Measurements from ENCODE around the gene SMPDL3A.
A peak's percentile ranks its signal among the peaks of the same experiment; 100 is the strongest.

The SMPDL3A gene

DNA sequence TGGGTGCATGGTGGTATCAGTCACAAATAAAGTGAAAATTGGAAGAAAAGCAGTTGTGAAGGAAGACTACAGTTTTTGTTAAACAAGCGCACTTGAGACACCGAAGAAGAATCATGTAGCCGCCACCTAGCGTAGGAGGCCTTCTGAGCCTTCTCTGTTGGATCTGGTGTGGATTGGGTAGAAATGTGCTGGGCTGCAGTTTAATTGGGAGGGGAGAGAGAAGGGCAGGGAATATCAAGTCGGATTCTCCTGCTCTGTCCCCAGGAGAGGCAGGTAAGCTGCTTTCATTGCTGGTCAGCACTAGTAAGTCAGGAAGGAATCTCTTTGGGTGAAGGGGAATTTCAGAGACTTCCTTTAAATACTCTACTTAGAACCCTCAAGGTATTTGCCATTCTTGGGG is 10.8 kb upstream of the SMPDL3A start:
- peak in 1 of 3 experiments; percentile 65 for DNase-seq

- peak in 1 of 3 experiments; percentile 93 for DNase-seq
These were observed 9.9 kb upstream of the SMPDL3A start for GRCh38 chr6:122778985-122779661.

GRCh38 chr6:122779667-122780066 is 9.4 kb upstream of the SMPDL3A start, which contains the start of gene FABP7:
Gene FABP7, plus strand, starts transcription at chr6:122779716. Its CDS starts 79 bp downstream, at chr6:122779795.
- no peak for DNase-seq

GRCh38 chr6:122780114-122780513 is 8.9 kb upstream of the SMPDL3A start:
- peak in 2 of 3 experiments; percentile 21 to 41 for DNase-seq

- no peak for DNase-seq
These were observed 7.3 kb upstream of the SMPDL3A start for GRCh38 chr6:122781716-122782115.

DNA sequence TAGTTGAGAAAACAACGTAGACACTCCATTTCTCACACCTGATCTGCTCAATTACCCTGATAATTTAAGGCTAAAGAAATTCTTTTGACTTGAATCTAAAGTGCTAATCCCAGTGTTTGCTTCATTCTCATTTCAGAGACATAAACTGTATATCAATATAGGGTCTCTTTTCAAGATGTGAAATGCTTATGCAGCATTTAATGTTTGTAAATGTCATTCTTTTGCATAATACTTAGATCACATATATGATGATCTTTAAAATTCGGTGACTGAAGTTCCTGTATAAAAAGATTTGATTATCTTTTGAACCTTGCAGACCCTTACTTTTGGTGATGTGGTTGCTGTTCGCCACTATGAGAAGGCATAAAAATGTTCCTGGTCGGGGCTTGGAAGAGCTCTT is 5.7 kb upstream of the SMPDL3A start:
- DNase-seq = peak in 1 of 3 experiments; percentile 42

GRCh38 chr6:122785891-122786290 is 3.2 kb upstream of the SMPDL3A start:
- no peak for DNase-seq

DNA sequence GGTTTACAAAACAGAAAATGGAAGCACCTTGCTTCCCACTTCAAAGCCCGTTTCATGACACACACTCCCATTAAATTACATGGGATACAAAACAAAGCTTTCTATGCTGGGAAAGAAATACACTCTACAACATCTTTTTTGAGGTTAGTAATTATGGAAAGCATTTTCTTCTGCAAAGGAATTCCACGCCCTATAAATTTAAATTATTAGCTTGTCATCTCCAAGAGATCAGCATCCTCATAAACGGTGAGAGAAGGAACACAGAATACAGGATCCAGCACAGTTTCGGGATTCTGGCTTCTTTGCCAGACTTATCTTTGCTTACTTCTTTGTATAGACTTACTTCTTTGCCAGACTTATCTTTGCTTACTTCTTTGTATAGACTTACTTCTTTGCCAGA is 1.3 kb upstream of the SMPDL3A start:
- DNase-seq = no peak

DNA sequence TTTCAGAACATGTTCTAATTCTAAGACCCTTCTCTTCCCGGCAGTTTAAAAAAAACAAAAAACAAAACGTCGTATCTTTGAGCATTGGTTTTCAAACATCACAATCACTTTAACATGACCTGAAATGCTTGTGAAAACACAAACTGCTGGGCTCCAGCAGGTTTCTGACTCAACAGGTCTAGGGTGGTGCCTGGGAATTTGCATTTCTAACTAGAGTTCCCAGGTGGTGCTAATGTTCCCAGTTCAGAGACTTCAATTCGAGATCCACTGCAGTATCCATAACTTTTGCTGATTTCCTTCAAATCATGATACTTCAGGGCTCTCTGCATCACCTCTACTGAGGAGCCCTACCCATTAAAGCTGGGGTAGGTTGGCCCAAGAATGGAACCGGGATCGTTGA is 850 bp upstream of the SMPDL3A start:
- DNase-seq = no peak

- peak in 1 of 3 experiments; percentile 71 for DNase-seq
These were observed 336 bp upstream of the SMPDL3A start for GRCh38 chr6:122788663-122789181.

DNA sequence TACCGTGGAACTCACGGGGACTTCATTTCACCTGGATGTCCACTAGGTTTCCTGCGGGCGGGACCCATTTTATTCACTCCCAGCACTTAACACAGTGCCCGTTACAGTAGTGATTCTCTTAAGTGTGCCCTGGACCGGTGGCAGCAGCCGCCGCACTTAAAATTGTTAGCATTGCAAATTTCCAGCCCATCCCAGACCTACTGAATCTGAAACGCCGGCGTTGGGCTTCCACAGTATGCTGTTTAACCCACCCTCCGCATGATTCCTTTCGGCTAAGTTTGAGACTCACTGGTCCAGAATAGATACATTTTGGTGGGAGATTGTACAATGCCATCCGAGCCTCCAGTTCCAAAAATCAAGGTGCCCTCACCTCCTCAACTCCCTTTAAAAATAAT is 967 bp downstream of the SMPDL3A start:
- DNase-seq = peak in 1 of 3 experiments; percentile 76

GRCh38 chr6:122790423-122791309 is 1.6 kb downstream of the SMPDL3A start:
- peak; percentile 52 to 65 (median 52) for DNase-seq

DNA sequence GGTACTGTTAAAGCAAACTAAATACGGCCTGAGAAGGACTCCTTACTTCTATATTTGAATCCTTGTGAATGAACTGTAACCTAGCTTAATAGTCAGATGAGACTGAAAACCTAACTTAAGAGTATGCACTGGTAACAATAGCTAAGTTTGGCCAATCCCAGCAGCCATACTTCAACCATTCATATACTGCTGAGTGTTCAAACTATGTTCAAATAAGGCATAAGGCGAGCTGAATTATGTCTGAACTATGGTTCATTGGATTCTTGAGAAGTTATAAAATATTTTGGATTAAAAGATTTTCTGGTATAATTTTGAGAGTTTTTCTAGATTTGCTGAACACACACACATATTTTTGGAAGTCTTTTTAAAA is 2.2 kb downstream of the SMPDL3A start:
- no peak for DNase-seq

DNA sequence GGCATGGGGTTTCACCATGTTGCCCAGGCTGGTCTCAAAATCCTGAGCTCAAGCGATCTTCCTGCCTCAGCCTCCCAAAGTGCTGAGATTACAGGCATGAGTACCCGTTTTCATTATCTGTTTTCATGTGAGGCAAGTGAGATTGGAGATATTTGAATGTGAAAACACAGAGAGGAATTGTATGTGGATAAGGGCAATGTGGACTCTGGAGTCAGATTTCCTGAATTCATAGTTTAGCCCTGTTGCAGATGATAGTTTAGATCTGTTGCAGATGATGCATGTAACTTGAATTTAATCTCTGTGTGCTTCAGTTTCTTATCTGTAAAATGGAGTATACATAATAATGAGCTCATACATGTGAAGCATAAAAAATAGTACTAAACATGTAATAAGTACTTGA is 3.7 kb downstream of the SMPDL3A start:
- DNase-seq = no peak

GRCh38 chr6:122797537-122797936 is 8.5 kb downstream of the SMPDL3A start:
- no peak for DNase-seq

GRCh38 chr6:122798099-122798641 is 9.1 kb downstream of the SMPDL3A start:
- DNase-seq = peak; percentile 3 to 53 (median 10)

DNA sequence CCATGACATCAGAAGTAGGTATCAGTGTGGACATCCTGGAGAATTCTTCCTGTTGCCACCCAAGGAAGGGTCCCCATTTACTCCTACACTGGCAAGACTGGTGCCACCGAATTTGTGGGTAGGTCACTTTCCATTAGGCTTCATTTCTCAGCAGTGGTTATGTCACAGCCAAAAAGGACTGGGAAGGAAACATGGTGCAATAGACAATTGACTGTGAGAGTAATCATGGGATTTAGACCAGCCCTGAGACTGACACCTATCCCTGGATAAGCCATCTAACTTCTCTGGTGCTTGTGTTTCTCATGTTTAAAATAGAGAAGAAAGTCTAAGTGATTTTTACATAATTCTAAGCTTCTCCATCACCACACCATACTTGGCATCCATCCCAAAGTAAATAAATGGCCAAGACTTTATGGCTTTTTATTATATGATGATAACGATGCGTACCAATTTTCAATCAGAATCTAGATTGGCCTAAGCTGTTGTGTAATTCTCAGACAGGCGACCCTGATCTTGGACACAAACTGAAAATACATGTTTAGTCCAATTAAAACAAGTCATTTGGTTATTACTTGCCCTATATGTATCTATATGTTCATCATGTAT is 10.2 kb downstream of the SMPDL3A start:
- no peak for DNase-seq

DNA sequence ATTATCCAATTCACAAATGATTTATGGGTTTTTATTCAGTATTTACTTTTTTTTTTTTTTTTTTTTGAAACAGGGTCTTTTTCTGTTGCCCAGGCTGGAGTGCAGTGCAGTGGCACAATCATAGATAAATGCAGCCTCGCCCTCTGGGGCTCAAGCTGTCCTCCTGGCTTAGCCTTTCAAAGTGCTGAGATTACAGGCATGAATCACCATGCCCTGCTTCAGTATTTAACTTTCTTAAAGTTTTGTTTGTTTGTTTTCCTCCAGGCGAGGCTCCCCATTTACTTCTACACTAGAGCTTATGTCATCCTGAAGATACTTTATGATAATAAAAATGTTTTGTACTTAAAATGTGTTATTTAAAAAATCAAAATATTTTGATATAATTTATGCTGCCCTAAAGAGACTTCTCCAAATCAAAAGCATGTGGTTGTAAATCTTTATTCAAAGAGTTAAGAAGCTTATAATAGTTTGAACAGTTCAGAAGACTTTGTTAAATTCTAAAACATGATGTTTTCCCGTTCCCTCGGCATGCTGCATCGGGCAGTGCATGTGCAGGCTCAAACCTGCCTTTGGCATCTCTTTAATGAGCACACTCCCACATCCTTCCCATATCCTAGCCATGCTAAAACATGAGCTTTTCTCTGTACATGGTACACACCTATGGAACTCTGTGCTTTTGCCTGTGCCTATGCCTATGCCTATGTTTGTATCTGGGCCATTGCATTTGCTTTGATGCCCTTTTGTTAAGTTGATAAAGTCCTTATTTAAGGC is 11.0 kb downstream of the SMPDL3A start:
- no peak for DNase-seq

- DNase-seq = no peak
These were observed 11.8 kb downstream of the SMPDL3A start for GRCh38 chr6:122800906-122801305.

GRCh38 chr6:122801397-122801796 is 12.3 kb downstream of the SMPDL3A start:
- no peak for DNase-seq

- no peak for DNase-seq
These were observed 14.2 kb downstream of the SMPDL3A start for GRCh38 chr6:122803171-122803661.

- DNase-seq = no peak
These were observed 16.0 kb downstream of the SMPDL3A start for GRCh38 chr6:122804962-122805485.

Measured in NCI-H1417 (cell line).